Measurements from ENCODE around the gene DUSP15.

- TF ChIP-seq CTCF (optimal IDR thresholded peaks at IDR 0.05 in 1 of 3, IDR thresholded peaks at IDR 0.05 in 1 of 3, conservative IDR thresholded peaks at IDR 0.05 in 1 of 3; ENCODE audit: extremely low read depth in 1 of 3, insufficient read depth in 2 of 3, low read length in 3 of 3) (no peak), EZH2 (IDR thresholded peaks at IDR 0.05; ENCODE audit: low read length) (no peak)
These were observed 5.6 kb downstream of the DUSP15 start for GRCh38 chr20:31864521-31865400.

Measured in keratinocyte (primary cell).